Left lobe of liver (tissue), 1 donor: ENCODE results near the gene SALL3. TPM values are rescaled to one million over a fixed set of nuclear protein-coding genes. Genes with fewer than 3 reads are reported as not detected.

Experiments used
- total RNA-seq: library from RNA; stranded (reverse); gene quantifications from one replicate; pipeline ENCODE4 v1.2.1, GENCODE V29; 2021
- donor health status: DM: no; HTN: yes; CAD: no.

Gene SALL3
- total RNA-seq, 1 donor from 2014 or later: not detected

Other genes starting within 250 kb of the SALL3 start
- gene ATP9B, start 89.6 kb downstream of the SALL3 start, total RNA-seq: 11.1 TPM